Omental fat pad (tissue), 4 donors: ENCODE measurements around the gene PLA2G2E. TPM values are rescaled to one million over a fixed set of nuclear protein-coding genes. Genes with fewer than 3 reads are reported as not detected.
A peak's percentile ranks its signal among the peaks of the same experiment; 100 is the strongest.

Source experiments
- ATAC-seq: fragments of 150-250 bp; one replicate; pipeline ENCODE4 v1.9.1; 2016; ENCODE audit warnings: mild to moderate bottlenecking, moderate library complexity; ENCODE audit not compliant: low FRiP score
- DNase-seq: peaks from one replicate; pipeline ENCODE4 v3.0.0-alpha.2; 2019; ENCODE audit warnings: low spot score
- CTCF ChIP-seq, 3 donors: fragments of 450-650 bp; IDR thresholded peaks; one replicate each; pipeline ENCODE4 v1.5.1; 2016 to 2017; ENCODE audit warnings: antibody characterized with exemption in 3 of 3, mild to moderate bottlenecking in 3 of 3, moderate library complexity in 2 of 3
- total RNA-seq, 4 donors: library from RNA; depleted of rRNA; stranded (reverse); fragments of >200 nt; gene quantifications; one replicate each; pipeline ENCODE4 v1.1.0, GENCODE V29; 2016

Gene PLA2G2E
- total RNA-seq, 4 donors from 2014 or later = not detected

- DNase-seq (no peak), ATAC-seq (no peak)
- no peak for TF ChIP-seq CTCF (IDR thresholded peaks at IDR 0.05)
Measured at GRCh38 chr1:19921310-19921709, 2.1 kb downstream of the PLA2G2E start.

- no peak for TF ChIP-seq CTCF (IDR thresholded peaks at IDR 0.05)
Measured at GRCh38 chr1:19920132-19920710, 3.2 kb downstream of the PLA2G2E start.

GRCh38 chr1:19918057-19918456 is 5.4 kb downstream of the PLA2G2E start:
- DNase-seq = peak; percentile 89
- peak; percentile 77 for ATAC-seq
- peak in 2 of 3 donors; percentile 45 to 82 for TF ChIP-seq CTCF (IDR thresholded peaks at IDR 0.05)

More at GRCh38 chr1:19920132-19920710, 3.2 kb downstream of the PLA2G2E start:
- DNase-seq (no peak), ATAC-seq (no peak)

GRCh38 chr1:19910650-19911049 is 12.8 kb downstream of the PLA2G2E start:
- DNase-seq = no peak
- no peak for TF ChIP-seq CTCF (IDR thresholded peaks at IDR 0.05)
- no peak for ATAC-seq

- no peak for TF ChIP-seq CTCF (IDR thresholded peaks at IDR 0.05)
- no peak for DNase-seq
Measured at GRCh38 chr1:19909971-19910370, 13.4 kb downstream of the PLA2G2E start.

GRCh38 chr1:19909392-19909791 is 14.0 kb downstream of the PLA2G2E start:
- no peak for ATAC-seq
- no peak for TF ChIP-seq CTCF (IDR thresholded peaks at IDR 0.05)
- no peak for DNase-seq

More at GRCh38 chr1:19909971-19910370, 13.4 kb downstream of the PLA2G2E start:
- no peak for ATAC-seq

- TF ChIP-seq CTCF (IDR thresholded peaks at IDR 0.05) = no peak
- no peak for ATAC-seq
- DNase-seq = no peak
Measured at GRCh38 chr1:19907456-19907855, 16.0 kb downstream of the PLA2G2E start.
